Smooth muscle cell (in vitro differentiated cells): ENCODE results near the gene ARTN. TPM values are rescaled to one million over a fixed set of nuclear protein-coding genes. Genes with fewer than 3 reads are reported as not detected.

ENCODE experiments used
- DNase-seq: peaks from one replicate; lab custom pipeline; 2025; ENCODE audit not compliant: unreplicated experiment; lab: John Stamatoyannopoulos, UW
- H2AFZ ChIP-seq: fragments of 200-600 bp; sonication (generic); 2 replicates; pipeline ENCODE4 v1.6.0; 2016; ENCODE audit warnings: antibody characterized with exemption, low read depth, mild to moderate bottlenecking
- H3F3A ChIP-seq: fragments of 200-600 bp; sonication (generic); 2 replicates; pipeline ENCODE4 v1.6.0; 2017; ENCODE audit warnings: antibody characterized with exemption, low read depth
- H3K27ac ChIP-seq: fragments of 200-600 bp; sonication (generic); 2 replicates; pipeline ENCODE4 v1.5.1; 2016; ENCODE audit warnings: low read depth, mild to moderate bottlenecking
- H3K27me3 ChIP-seq: fragments of 200-600 bp; sonication (generic); 2 replicates; pipeline ENCODE4 v1.6.1; 2016; ENCODE audit warnings: low read depth, mild to moderate bottlenecking
- H3K36me3 ChIP-seq: fragments of 200-600 bp; sonication (generic); 2 replicates; pipeline ENCODE4 v1.5.1; 2016; ENCODE audit warnings: low read depth
- H3K4me1 ChIP-seq: fragments of 200-600 bp; sonication (generic); 2 replicates; pipeline ENCODE4 v1.5.1; 2016; ENCODE audit warnings: low read depth
- H3K4me2 ChIP-seq: fragments of 200-600 bp; sonication (generic); 2 replicates; pipeline ENCODE4 v1.6.0; 2016; ENCODE audit warnings: mild to moderate bottlenecking
- H3K4me3 ChIP-seq: fragments of 200-600 bp; sonication (generic); 2 replicates; pipeline ENCODE4 v1.5.1; 2016; ENCODE audit warnings: mild to moderate bottlenecking
- H3K79me2 ChIP-seq: fragments of 200-600 bp; sonication (generic); 2 replicates; pipeline ENCODE4 v1.6.0; 2016; ENCODE audit warnings: low read depth, mild to moderate bottlenecking
- H3K9ac ChIP-seq: fragments of 200-600 bp; sonication (generic); 2 replicates; pipeline ENCODE4 v1.6.0; 2016; ENCODE audit warnings: low read depth
- H3K9me3 ChIP-seq: fragments of 200-600 bp; sonication (generic); replicated peaks from 2 replicates; pipeline ENCODE4 v1.5.1; 2016; ENCODE audit warnings: low read depth
- H4K20me1 ChIP-seq: fragments of 200-600 bp; sonication (generic); 2 replicates; pipeline ENCODE4 v1.6.0; 2016; ENCODE audit warnings: low read depth
- WGBS: methylation state at CpG from one replicate; pipeline ENCODE4 v1.1.7; 2016; ENCODE audit warnings: low lambda C conversion rate; 5-methylcytosine and 5-hydroxymethylcytosine counted together
- polyA plus RNA-seq: library from polyadenylated mRNA; unstranded; fragments of >200 nt; fragmentation: Nextera tagmentation; extraction: Ambion mirVana; gene quantifications from 2 replicates; pipeline ENCODE4 v1.2.1, GENCODE V29; 2016
- total RNA-seq: library from RNA; depleted of rRNA; stranded (reverse); fragments of >200 nt; gene quantifications from 2 replicates; pipeline ENCODE4 v1.2.3, GENCODE V29; 2014
- TF ChIP-seq, protein P1 (sequence below): fragments of 200-600 bp; sonication (generic); IDR thresholded peaks from 2 replicates; pipeline ENCODE4 v1.5.1; 2017; ENCODE audit warnings: borderline replicate concordance, mild to moderate bottlenecking, antibody characterized with exemption; ENCODE audit not compliant: insufficient read depth, poor library complexity, severe bottlenecking

Gene ARTN
- total and polyA plus RNA-seq, 2 experiments from 2014 or later: 0.27 to 0.36 TPM

DNA sequence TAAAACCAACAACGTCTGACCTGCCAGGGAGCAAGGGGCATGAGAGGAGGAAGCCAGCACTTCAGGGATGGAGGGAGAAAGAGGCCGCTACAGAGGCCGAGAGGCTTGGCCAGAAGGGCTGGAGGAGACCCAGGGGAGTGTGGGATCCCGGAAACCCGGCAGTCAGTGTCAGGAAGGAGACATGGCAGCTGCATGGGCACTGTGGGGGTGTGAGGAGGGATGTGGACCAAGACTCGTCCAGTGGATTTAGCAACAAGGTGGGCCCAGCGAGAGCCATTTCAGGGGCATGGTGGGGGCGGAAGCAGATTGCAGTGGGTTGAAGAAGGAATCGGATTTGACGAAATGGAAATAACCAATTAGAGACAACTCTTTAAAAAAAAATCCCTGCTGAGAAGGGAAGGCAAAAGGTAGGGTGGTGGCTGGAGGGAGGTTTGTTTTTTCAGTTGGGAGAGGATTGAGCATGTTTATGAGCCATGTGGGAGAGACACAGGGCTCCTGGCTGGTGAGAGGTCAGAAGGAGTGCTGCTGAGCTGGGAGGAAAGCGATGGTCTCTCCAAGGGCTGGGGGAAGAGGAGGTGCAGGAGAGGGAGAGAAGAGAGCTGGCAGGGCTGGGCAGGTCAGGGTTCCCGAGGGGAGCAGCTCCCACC lies 49.8 kb downstream of the ARTN start:
- DNase-seq: no peak
- Histone ChIP-seq H3K27me3 (no peaks in the 10 kb centered on the region), H4K20me1 (peaks cover 49% of the 10 kb centered on the region), H3K9ac (no peak overlapping the region), H3K36me3 (no peaks in the 10 kb centered on the region), H3K79me2 (peaks cover 8% of the 10 kb centered on the region), H3K27ac (no peak overlapping the region), H3K9me3 (no peaks in the 10 kb centered on the region), H3F3A (peaks cover 6% of the 10 kb centered on the region), H2AFZ (no peak overlapping the region), H3K4me1 (peaks cover 4% of the 10 kb centered on the region), H3K4me2 (no peak overlapping the region), H3K4me3 (no peak overlapping the region)
- TF ChIP-seq, protein P1, sequence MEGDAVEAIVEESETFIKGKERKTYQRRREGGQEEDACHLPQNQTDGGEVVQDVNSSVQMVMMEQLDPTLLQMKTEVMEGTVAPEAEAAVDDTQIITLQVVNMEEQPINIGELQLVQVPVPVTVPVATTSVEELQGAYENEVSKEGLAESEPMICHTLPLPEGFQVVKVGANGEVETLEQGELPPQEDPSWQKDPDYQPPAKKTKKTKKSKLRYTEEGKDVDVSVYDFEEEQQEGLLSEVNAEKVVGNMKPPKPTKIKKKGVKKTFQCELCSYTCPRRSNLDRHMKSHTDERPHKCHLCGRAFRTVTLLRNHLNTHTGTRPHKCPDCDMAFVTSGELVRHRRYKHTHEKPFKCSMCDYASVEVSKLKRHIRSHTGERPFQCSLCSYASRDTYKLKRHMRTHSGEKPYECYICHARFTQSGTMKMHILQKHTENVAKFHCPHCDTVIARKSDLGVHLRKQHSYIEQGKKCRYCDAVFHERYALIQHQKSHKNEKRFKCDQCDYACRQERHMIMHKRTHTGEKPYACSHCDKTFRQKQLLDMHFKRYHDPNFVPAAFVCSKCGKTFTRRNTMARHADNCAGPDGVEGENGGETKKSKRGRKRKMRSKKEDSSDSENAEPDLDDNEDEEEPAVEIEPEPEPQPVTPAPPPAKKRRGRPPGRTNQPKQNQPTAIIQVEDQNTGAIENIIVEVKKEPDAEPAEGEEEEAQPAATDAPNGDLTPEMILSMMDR: no peak
- 91% methylated on average over 12 of the region's 12 CpGs for WGBS

GRCh38 chr1:43984855-43985254 lies 51.3 kb downstream of the ARTN start:
- Histone ChIP-seq H3K79me2 (peaks cover 7% of the 10 kb centered on the region), H3F3A (peaks cover 6% of the 10 kb centered on the region), H3K9ac (no peak overlapping the region), H2AFZ (no peak overlapping the region), H3K9me3 (no peaks in the 10 kb centered on the region), H3K4me2 (no peak overlapping the region), H3K4me3 (no peak overlapping the region), H3K27ac (no peak overlapping the region), H3K36me3 (no peaks in the 10 kb centered on the region), H4K20me1 (peaks cover 48% of the 10 kb centered on the region), H3K4me1 (no peaks in the 10 kb centered on the region), H3K27me3 (no peaks in the 10 kb centered on the region)
- DNase-seq: no peak
- over 99% methylated on average over 16 of the region's 16 CpGs for WGBS
- TF ChIP-seq, protein P1: no peak

GRCh38 chr1:43985984-43986595 lies 52.5 kb downstream of the ARTN start:
- no peak for DNase-seq
- Histone ChIP-seq H3K36me3 (no peaks in the 10 kb centered on the region), H3K79me2 (peaks cover 7% of the 10 kb centered on the region), H3K4me2 (no peak overlapping the region), H2AFZ (no peak overlapping the region), H3K9ac (no peak overlapping the region), H3K4me1 (peaks cover 4% of the 10 kb centered on the region), H3K4me3 (no peak overlapping the region), H3K9me3 (no peaks in the 10 kb centered on the region), H4K20me1 (peaks cover 38% of the 10 kb centered on the region), H3K27ac (no peak overlapping the region), H3F3A (peaks cover 6% of the 10 kb centered on the region), H3K27me3 (no peaks in the 10 kb centered on the region)
- TF ChIP-seq, protein P1: no peak
- WGBS: 83% methylated on average over 4 of the region's 4 CpGs
